Esophagus muscularis mucosa (tissue), 4 donors: ENCODE measurements around the gene TRIM68. TPM values are rescaled to one million over a fixed set of nuclear protein-coding genes. Genes with fewer than 3 reads are reported as not detected.

Experiments
- DNase-seq: peaks from one replicate; pipeline ENCODE4 v3.0.0-alpha.2; 2017; ENCODE audit errors: extremely low spot score
- H3K27ac ChIP-seq, 4 donors: fragments of 200-600 bp; sonication (generic); replicated peaks in 1 of 4; 1 replicate in 3 of 4; 2 replicates in 1 of 4; pipeline ENCODE4 v1.5.1; 2016 to 2019; ENCODE audit warnings: mild to moderate bottlenecking in 1 of 4
- H3K27me3 ChIP-seq, 4 donors: fragments of 200-600 bp; sonication (generic); one replicate each; pipeline versions ENCODE4 v1.5.1 to v1.6.0; 2016 to 2019
- H3K36me3 ChIP-seq, 4 donors: fragments of 200-600 bp; sonication (generic); one replicate each; pipeline ENCODE4 v1.5.1; 2016 to 2019
- H3K4me1 ChIP-seq, 4 donors: fragments of 200-600 bp; sonication (generic); one replicate each; pipeline ENCODE4 v1.5.1; 2016 to 2019
- H3K4me3 ChIP-seq, 4 donors: fragments of 200-600 bp; sonication (generic); 1 replicate in 2 of 4; 2 replicates in 2 of 4; pipeline ENCODE4 v1.5.1; 2016 to 2019; ENCODE audit warnings: mild to moderate bottlenecking in 4 of 4, moderate library complexity in 1 of 4
- H3K9me3 ChIP-seq, 4 donors: fragments of 200-600 bp; sonication (generic); 1 replicate in 3 of 4; 2 replicates in 1 of 4; pipeline ENCODE4 v1.5.1; 2016 to 2019
- CTCF ChIP-seq, 3 experiments: fragments of 200-600 bp in 2 of 3; fragments of 450-650 bp in 1 of 3; sonication (generic) in 2 of 3; IDR thresholded peaks; one replicate each; pipeline ENCODE4 v1.5.1; 2017 to 2019; ENCODE audit warnings: antibody characterized with exemption in 3 of 3, mild to moderate bottlenecking in 2 of 3, moderate library complexity in 1 of 3
- EP300 ChIP-seq: sonication (generic); formaldehyde crosslinking; IDR thresholded peaks from one replicate; pipeline ENCODE4 v1.6.1; 2017; ENCODE audit warnings: antibody characterized with exemption
- POLR2A ChIP-seq: fragments of 450-650 bp; IDR thresholded peaks from one replicate; pipeline ENCODE4 v1.6.1; 2017; ENCODE audit warnings: antibody characterized with exemption, moderate library complexity, mild to moderate bottlenecking, low read depth
- POLR2AphosphoS5 ChIP-seq, 2 donors: sonication (generic); formaldehyde crosslinking; IDR thresholded peaks; one replicate each; pipeline ENCODE4 v1.6.1; 2017; ENCODE audit warnings: antibody characterized with exemption in 2 of 2
- WGBS: methylation state at CpG from one replicate; pipeline ENCODE4 v1.1.5; 2018; 5-methylcytosine and 5-hydroxymethylcytosine counted together
- intact Hi-C: fragments of 100-400 bp; cut with DNase I; formaldehyde crosslinking; loops from one replicate; pipeline ENCODE4 v1.15.1; 2023
- total RNA-seq, 4 donors: library from RNA; depleted of rRNA; stranded (reverse); fragments of >200 nt; gene quantifications; one replicate each; pipeline versions ENCODE4 v1.1.0 to v1.2.1, GENCODE V29; 2016

Gene TRIM68
- 10 to 100 TPM in 2 of 4 donors, 1 to 10 TPM in 2; 8.8 to 16.8 (median 11.2) TPM for total RNA-seq

- peak within 1 kb of the TSS; percentile 90 to 95 (median 90) for H3K27ac ChIP-seq
- intact Hi-C loops = no loop called here
- DNase-seq = peak; percentile 99
- H3K4me1 ChIP-seq = peaks cover 16 to 34% (median 21%) of the 10 kb centered on the region in 4 donors
- WGBS = 5% methylated on average over 39 of the region's 43 CpGs
- peak within 1 kb of the TSS; percentile 71 to 77 (median 74) for H3K4me3 ChIP-seq
- H3K9me3 ChIP-seq = no peaks in the 10 kb centered on the region
- no peaks in the 10 kb centered on the region for H3K27me3 ChIP-seq
- peak; percentile 79 to 83 for TF ChIP-seq POLR2AphosphoS5 (IDR thresholded peaks at IDR 0.05)
- TF ChIP-seq CTCF (IDR thresholded peaks at IDR 0.05) = peak in 2 of 3 experiments; percentile 9 to 10
- TF ChIP-seq EP300 = no peak
- TF ChIP-seq POLR2A = no peak
- peaks cover 0 to 26% (median 21%) of the 10 kb centered on the region in 4 donors for H3K36me3 ChIP-seq
These were observed at the start of gene TRIM68 for GRCh38 chr11:4607781-4608666. Gene TRIM68 (minus strand): TSS chr11:4608231. CDS start chr11:4605504, 2,727 bp downstream.

GRCh38 chr11:4654635-4655369 lies 46.8 kb upstream of the TRIM68 start:
- intact Hi-C loops = no loop called here
- Histone ChIP-seq H3K9me3 (no peaks in the 10 kb centered on the region), H3K27ac (no peak overlapping the region), H3K27me3 (no peaks in the 10 kb centered on the region), H3K4me1 (peaks cover 0 to 7% (median 2%) of the 10 kb centered on the region in 4 donors), H3K4me3 (no peak overlapping the region), H3K36me3 (no peaks in the 10 kb centered on the region)
- DNase-seq = no peak
- TF ChIP-seq EP300 = no peak
- TF ChIP-seq CTCF (IDR thresholded peaks at IDR 0.05) = no peak
- TF ChIP-seq POLR2A = no peak
- TF ChIP-seq POLR2AphosphoS5 (IDR thresholded peaks at IDR 0.05) = no peak
- WGBS = 74% methylated on average over 2 of the region's 2 CpGs

- H3K27ac ChIP-seq = peak overlapping the region in 3 of 4 donors; percentile 74 to 80 (median 77)
- no peak for DNase-seq
- no peak overlapping the region for H3K4me3 ChIP-seq
- no peaks in the 10 kb centered on the region for H3K36me3 ChIP-seq
- 47% methylated on average over 4 of the region's 4 CpGs for WGBS
- no peaks in the 10 kb centered on the region for H3K27me3 ChIP-seq
- peaks cover 37 to 54% (median 49%) of the 10 kb centered on the region in 4 donors for H3K4me1 ChIP-seq
- intact Hi-C loops = no loop called here
- no peaks in the 10 kb centered on the region for H3K9me3 ChIP-seq
- no peak for TF ChIP-seq POLR2AphosphoS5 (IDR thresholded peaks at IDR 0.05)
These were observed 39.7 kb upstream of the TRIM68 start for GRCh38 chr11:4647766-4648165.

GRCh38 chr11:4645974-4646373 lies 37.9 kb upstream of the TRIM68 start:
- no peak overlapping the region for H3K4me3 ChIP-seq
- WGBS = 43% methylated on average over 1 of the region's 2 CpGs
- no peak for DNase-seq
- no peaks in the 10 kb centered on the region for H3K36me3 ChIP-seq
- H3K9me3 ChIP-seq = no peaks in the 10 kb centered on the region
- H3K27me3 ChIP-seq = no peaks in the 10 kb centered on the region
- H3K27ac ChIP-seq = peak overlapping the region; percentile 63 to 80 (median 76)
- intact Hi-C loops = no loop called here
- H3K4me1 ChIP-seq = peaks cover 38 to 66% (median 49%) of the 10 kb centered on the region in 4 donors
- no peak for TF ChIP-seq POLR2A
- TF ChIP-seq POLR2AphosphoS5 (IDR thresholded peaks at IDR 0.05) = peak; percentile 17 to 23

GRCh38 chr11:4644233-4644632 lies 36.2 kb upstream of the TRIM68 start:
- intact Hi-C loops = no loop called here
- no peak overlapping the region for H3K27ac ChIP-seq
- DNase-seq = no peak
- H3K36me3 ChIP-seq = no peaks in the 10 kb centered on the region
- H3K4me3 ChIP-seq = peak overlapping the region in 2 of 4 donors; percentile 13 to 24
- peaks cover 38 to 66% (median 49%) of the 10 kb centered on the region in 4 donors for H3K4me1 ChIP-seq
- no peaks in the 10 kb centered on the region for H3K9me3 ChIP-seq
- WGBS = 58% methylated on average over 4 of the region's 4 CpGs
- TF ChIP-seq POLR2A (no peak), EP300 (no peak), POLR2AphosphoS5 (IDR thresholded peaks at IDR 0.05) (no peak), CTCF (IDR thresholded peaks at IDR 0.05) (no peak)
- no peaks in the 10 kb centered on the region for H3K27me3 ChIP-seq
